ENCODE data around the gene RAB37.

RAB37 gene

GRCh38 chr17:74728702-74729075, 8.4 kb upstream of the RAB37 start:
- Histone ChIP-seq H3K9ac (ENCODE audit: low read depth, low read length) (no peak overlapping the region), H3K9me3 (ENCODE audit: insufficient read depth, low read depth, low read length) (no peaks in the 10 kb centered on the region), H3K4me3 (ENCODE audit: low read length) (no peak overlapping the region), H3K27me3 (ENCODE audit: insufficient read depth, low read length) (no peaks in the 10 kb centered on the region), H3K36me3 (ENCODE audit: insufficient read depth, low read length) (no peaks in the 10 kb centered on the region), H3K27ac (ENCODE audit: low read depth, low read length) (no peak overlapping the region), H3K4me1 (ENCODE audit: insufficient read depth, low read length) (no peaks in the 10 kb centered on the region)
- 85% methylated on average over 3 of the region's 3 CpGs for WGBS

GRCh38 chr17:74729368-74729767, 7.7 kb upstream of the RAB37 start:
- Histone ChIP-seq H3K9me3 (ENCODE audit: insufficient read depth, low read depth, low read length) (no peaks in the 10 kb centered on the region), H3K36me3 (ENCODE audit: insufficient read depth, low read length) (no peaks in the 10 kb centered on the region), H3K9ac (ENCODE audit: low read depth, low read length) (no peak overlapping the region), H3K4me1 (ENCODE audit: insufficient read depth, low read length) (no peaks in the 10 kb centered on the region), H3K27me3 (ENCODE audit: insufficient read depth, low read length) (peaks cover 4% of the 10 kb centered on the region; the same call in 1 of the 2 replicates), H3K4me3 (ENCODE audit: low read length) (no peak overlapping the region), H3K27ac (ENCODE audit: low read depth, low read length) (no peak overlapping the region)
- WGBS: 90% methylated on average over 5 of the region's 5 CpGs

DNA sequence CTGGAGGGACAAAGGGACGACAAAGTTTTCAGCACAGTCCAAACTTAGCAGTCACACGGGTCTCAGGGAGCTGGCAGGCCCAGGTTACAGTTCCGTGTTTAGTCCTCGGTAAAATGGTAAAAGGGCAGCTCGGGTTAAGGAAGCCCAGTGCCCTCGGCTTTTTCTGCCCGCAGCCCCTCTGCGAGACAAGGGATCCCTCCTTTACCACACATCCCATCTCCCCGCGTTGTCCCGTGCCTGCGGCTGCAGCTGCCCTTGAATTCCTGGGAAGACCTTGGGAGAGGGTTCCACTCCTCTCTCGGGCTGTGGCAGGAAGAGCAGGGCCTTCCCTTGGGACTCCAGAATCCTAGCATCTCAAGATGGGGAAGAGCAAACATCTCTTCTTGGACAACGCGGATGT, 7.2 kb upstream of the RAB37 start:
- H3K36me3 ChIP-seq (ENCODE audit: insufficient read depth, low read length): no peaks in the 10 kb centered on the region

DNA sequence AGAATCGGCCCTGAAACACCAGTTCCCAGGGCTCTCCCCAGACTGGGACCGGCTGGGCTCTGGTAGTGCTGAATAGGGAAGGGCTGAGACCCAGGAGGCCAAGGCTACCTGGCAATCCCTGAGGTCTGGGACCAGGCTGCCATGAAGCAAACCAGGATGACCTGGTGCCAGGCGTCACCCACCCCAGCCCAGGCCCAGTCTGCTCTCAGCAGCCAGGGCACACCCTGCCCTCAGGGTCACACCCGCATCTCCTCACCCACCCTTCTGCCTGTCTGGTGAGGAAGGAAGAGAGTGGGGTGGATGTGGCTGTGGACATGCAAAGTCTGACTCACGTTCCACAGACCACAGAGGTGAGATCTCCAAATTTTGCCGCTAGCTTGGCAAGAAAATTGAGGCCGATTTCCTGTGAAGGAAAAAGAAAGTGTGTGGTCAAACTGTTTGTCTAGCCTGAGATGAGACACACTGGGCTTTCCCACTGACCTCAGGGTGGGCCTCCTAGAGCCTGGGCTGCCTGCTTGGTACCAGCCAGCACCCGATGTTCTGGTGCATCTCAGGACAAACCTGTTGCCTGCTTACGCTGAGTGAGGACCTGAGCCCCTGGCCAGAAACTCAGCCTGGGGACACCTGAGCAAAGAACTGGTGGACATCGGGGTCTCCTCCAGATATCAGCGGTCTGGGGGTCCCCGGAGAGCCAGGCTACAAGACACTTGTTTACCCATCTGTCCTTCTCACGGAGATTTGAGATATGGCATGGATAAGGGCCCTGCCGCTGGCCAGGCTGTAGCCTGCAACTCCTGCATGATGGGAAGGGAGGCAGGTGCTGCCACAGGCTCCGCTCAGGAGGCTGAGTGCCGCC, 6.3 kb upstream of the RAB37 start:
- no peaks in the 10 kb centered on the region for H3K9me3 ChIP-seq (ENCODE audit: insufficient read depth, low read depth, low read length)
- H3K27ac ChIP-seq (ENCODE audit: low read depth, low read length): no peak overlapping the region
- WGBS: 93% methylated on average over 15 of the region's 16 CpGs
- H3K4me3 ChIP-seq (ENCODE audit: low read length): no peak overlapping the region
- no peaks in the 10 kb centered on the region for H3K36me3 ChIP-seq (ENCODE audit: insufficient read depth, low read length)
- no peak overlapping the region for H3K9ac ChIP-seq (ENCODE audit: low read depth, low read length)
- no peaks in the 10 kb centered on the region for H3K4me1 ChIP-seq (ENCODE audit: insufficient read depth, low read length)
- H3K27me3 ChIP-seq (ENCODE audit: insufficient read depth, low read length): peaks cover 12% of the 10 kb centered on the region

More for the DNA sequence above, 7.2 kb upstream of the RAB37 start:
- Histone ChIP-seq H3K9ac (ENCODE audit: low read depth, low read length) (no peak overlapping the region), H3K27me3 (ENCODE audit: insufficient read depth, low read length) (peaks cover 4% of the 10 kb centered on the region; the same call in 1 of the 2 replicates), H3K27ac (ENCODE audit: low read depth, low read length) (no peak overlapping the region), H3K4me3 (ENCODE audit: low read length) (no peak overlapping the region), H3K9me3 (ENCODE audit: insufficient read depth, low read depth, low read length) (no peaks in the 10 kb centered on the region), H3K4me1 (ENCODE audit: insufficient read depth, low read length) (no peaks in the 10 kb centered on the region)
- 96% methylated on average over 15 of the region's 15 CpGs for WGBS

GRCh38 chr17:74731347-74731605, 5.8 kb upstream of the RAB37 start:
- peaks cover 17% of the 10 kb centered on the region for H3K27me3 ChIP-seq (ENCODE audit: insufficient read depth, low read length)
- H3K27ac ChIP-seq (ENCODE audit: low read depth, low read length): no peak overlapping the region
- no peak overlapping the region for H3K4me3 ChIP-seq (ENCODE audit: low read length)
- WGBS: 88% methylated on average over 4 of the region's 4 CpGs
- no peaks in the 10 kb centered on the region for H3K9me3 ChIP-seq (ENCODE audit: insufficient read depth, low read depth, low read length)
- H3K36me3 ChIP-seq (ENCODE audit: insufficient read depth, low read length): no peaks in the 10 kb centered on the region
- no peak overlapping the region for H3K9ac ChIP-seq (ENCODE audit: low read depth, low read length)
- H3K4me1 ChIP-seq (ENCODE audit: insufficient read depth, low read length): no peaks in the 10 kb centered on the region

- no peaks in the 10 kb centered on the region for H3K9me3 ChIP-seq (ENCODE audit: insufficient read depth, low read depth, low read length)
- no peak overlapping the region for H3K9ac ChIP-seq (ENCODE audit: low read depth, low read length)
- 73% methylated on average over 12 of the region's 12 CpGs for WGBS
- H3K27me3 ChIP-seq (ENCODE audit: insufficient read depth, low read length): peaks cover 26% of the 10 kb centered on the region
- no peaks in the 10 kb centered on the region for H3K36me3 ChIP-seq (ENCODE audit: insufficient read depth, low read length)
- no peak overlapping the region for H3K4me3 ChIP-seq (ENCODE audit: low read length)
- H3K27ac ChIP-seq (ENCODE audit: low read depth, low read length): no peak overlapping the region
- H3K4me1 ChIP-seq (ENCODE audit: insufficient read depth, low read length): no peaks in the 10 kb centered on the region
These were observed 4.8 kb upstream of the RAB37 start for GRCh38 chr17:74732042-74732867.

DNA sequence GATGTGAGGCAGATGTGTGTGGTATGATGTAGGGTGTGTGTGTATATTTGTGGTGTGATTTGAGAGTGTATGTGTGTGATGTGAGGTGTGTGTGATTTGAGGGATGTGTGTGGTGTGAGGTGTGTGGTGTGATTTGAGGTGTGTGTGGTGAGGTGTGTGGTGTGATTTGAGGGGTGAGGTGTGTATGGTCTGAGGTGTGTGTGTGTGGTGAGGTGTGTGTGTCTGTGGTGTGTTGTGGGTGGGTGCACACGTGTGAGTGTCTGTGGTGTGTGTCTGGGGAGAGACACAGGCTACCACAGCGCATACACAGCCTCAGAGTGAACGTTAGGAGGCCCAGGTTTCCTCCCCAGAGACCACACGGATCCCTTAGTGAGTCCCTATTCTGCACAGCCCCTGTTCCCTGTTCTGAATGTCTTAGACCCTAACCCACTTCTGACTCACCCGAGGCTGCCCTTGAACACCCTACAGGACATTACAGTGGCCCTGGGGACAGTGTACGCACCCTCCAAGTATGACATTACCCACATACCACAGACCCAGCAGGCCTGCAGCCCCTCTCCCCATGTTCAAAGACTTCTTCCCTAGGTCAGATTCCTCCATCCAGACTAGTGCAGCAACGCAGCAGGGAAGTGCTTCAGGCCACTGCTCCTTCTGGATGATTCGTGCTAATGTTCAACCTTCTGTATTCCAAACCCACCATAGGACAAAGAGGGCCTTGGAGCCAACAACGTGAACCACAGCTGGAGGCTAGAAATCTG, 3.5 kb upstream of the RAB37 start:
- Histone ChIP-seq H3K9me3 (ENCODE audit: insufficient read depth, low read depth, low read length) (no peaks in the 10 kb centered on the region), H3K27ac (ENCODE audit: low read depth, low read length) (no peak overlapping the region), H3K36me3 (ENCODE audit: insufficient read depth, low read length) (no peaks in the 10 kb centered on the region), H3K9ac (ENCODE audit: low read depth, low read length) (no peak overlapping the region), H3K4me3 (ENCODE audit: low read length) (no peak overlapping the region), H3K4me1 (ENCODE audit: insufficient read depth, low read length) (peaks cover 7% of the 10 kb centered on the region; the same call in 1 of the 2 replicates), H3K27me3 (ENCODE audit: insufficient read depth, low read length) (peaks cover 36% of the 10 kb centered on the region)
- WGBS: 72% methylated on average over 9 of the region's 9 CpGs

DNA sequence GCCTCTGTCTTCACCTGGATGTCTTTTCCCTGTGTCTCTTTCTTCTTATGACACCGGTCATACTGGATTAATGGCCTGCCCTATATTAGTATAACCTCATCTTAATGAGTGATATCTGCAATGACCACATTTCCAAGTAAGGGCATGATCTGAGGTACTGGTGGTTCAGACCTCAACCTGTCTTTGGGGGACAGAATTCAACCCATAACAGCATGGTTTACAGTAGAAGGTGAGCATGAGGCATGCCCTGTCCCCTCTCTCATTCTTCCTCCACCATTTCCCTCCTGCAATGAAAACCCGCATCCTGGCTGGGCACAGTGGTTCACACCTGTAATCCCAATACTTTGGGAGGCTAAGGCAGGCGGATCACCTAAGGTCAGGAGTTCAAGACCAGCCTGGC, 2.8 kb upstream of the RAB37 start:
- Histone ChIP-seq H3K4me3 (ENCODE audit: low read length) (no peak overlapping the region), H3K4me1 (ENCODE audit: insufficient read depth, low read length) (peaks cover 7% of the 10 kb centered on the region; the same call in 1 of the 2 replicates), H3K36me3 (ENCODE audit: insufficient read depth, low read length) (no peaks in the 10 kb centered on the region), H3K27ac (ENCODE audit: low read depth, low read length) (no peak overlapping the region), H3K9ac (ENCODE audit: low read depth, low read length) (no peak overlapping the region), H3K27me3 (ENCODE audit: insufficient read depth, low read length) (peaks cover 36% of the 10 kb centered on the region), H3K9me3 (ENCODE audit: insufficient read depth, low read depth, low read length) (no peaks in the 10 kb centered on the region)
- 84% methylated on average over 3 of the region's 3 CpGs for WGBS

DNA sequence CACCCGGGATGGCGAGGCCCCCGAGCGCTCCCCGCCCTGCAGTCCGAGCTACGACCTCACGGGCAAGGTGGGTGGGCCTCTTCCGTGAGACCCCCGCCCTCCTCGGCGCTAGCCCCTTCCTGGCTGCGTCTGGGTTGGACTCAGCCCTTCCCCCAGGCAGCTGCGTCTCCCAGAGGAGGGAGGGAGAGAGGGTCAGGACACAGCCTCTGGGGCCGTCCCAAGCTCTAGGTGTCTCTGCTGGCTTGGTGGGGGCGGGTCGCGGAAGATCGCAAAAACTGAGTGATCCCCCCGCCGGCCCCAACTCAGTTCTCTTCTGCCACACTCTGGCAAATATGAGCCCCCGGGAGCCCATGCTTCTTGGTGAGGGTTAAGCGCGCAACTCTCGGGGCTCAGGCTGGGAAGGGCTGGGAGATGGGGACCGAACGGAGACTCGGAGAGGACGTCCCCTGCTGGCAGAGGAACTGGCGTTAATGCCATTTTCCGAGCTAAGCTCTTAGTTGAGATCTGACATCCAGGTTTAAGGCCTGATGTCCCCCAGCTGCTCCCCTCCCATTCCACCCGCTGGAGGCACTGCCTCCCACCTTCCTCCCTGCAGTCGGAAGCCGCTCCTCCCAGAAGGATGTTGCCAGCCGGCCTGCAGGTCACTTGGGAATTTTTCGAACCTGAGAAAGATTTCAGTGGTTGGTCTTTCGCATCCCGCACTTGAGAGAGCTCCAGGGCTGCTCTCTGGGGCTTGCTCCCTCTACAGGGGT, 419 bp downstream of the RAB37 start:
- Histone ChIP-seq H3K4me1 (ENCODE audit: insufficient read depth, low read length) (peaks cover 13% of the 10 kb centered on the region; the same call in 1 of the 2 replicates), H3K36me3 (ENCODE audit: insufficient read depth, low read length) (no peaks in the 10 kb centered on the region), H3K4me3 (ENCODE audit: low read length) (peak overlapping the region; percentile 70), H3K27ac (ENCODE audit: low read depth, low read length) (no peak overlapping the region; the same call in 1 of the 2 replicates), H3K9me3 (ENCODE audit: insufficient read depth, low read depth, low read length) (no peaks in the 10 kb centered on the region), H3K9ac (ENCODE audit: low read depth, low read length) (no peak overlapping the region), H3K27me3 (ENCODE audit: insufficient read depth, low read length) (peaks cover 36% of the 10 kb centered on the region)
- 2% methylated on average over 38 of the region's 38 CpGs for WGBS

DNA sequence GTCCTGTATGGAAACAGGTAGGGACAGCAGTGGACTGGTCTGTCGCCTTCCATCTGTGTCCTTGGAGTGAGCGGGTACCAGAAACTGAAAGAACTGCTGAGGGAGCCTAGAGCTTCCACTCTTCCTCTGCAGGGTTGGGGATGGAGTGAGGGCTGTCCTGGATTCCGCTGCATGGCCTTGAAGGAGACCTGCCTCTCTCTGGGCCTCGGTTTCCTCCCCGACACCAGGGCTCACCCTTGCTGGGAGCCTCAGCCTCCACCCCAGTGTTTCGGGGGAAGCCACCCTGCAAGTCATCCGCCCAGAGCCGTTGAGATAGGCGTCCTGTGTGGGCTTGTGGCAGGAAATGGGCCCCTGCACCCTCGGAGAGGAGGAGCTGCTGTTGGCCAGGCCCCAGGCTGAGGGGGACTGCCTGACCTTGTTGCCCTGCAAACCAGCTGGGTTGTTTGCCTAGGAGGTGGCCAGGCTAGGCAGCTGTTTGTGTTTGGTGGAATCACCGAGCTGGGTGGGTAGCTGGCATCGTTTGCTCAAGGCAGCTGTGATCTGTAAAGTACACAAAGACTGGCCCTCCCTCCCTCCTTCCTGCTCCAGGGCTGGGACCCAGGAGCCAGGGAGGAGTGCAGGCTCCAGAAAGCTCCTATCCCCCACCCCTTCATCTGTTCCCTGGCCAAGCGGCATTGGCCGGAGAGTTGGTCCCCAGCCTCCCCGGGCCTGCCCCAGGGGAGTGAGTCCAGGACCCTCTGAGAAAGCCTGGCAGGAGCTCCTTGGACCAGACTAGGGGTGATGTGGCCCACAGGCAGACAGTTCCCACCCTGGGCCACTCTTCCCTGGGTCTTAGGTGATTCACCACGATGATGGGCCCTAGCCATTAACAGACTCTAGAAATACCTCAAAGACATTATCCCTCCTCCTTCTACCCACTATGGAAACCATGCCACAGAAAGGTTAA, 1.3 kb downstream of the RAB37 start:
- WGBS: 71% methylated on average over 16 of the region's 16 CpGs
- Histone ChIP-seq H3K4me1 (ENCODE audit: insufficient read depth, low read length) (peaks cover 13% of the 10 kb centered on the region; the same call in 1 of the 2 replicates), H3K9ac (ENCODE audit: low read depth, low read length) (no peak overlapping the region), H3K36me3 (ENCODE audit: insufficient read depth, low read length) (no peaks in the 10 kb centered on the region), H3K4me3 (ENCODE audit: low read length) (peak overlapping the region; percentile 70), H3K27me3 (ENCODE audit: insufficient read depth, low read length) (peaks cover 36% of the 10 kb centered on the region), H3K27ac (ENCODE audit: low read depth, low read length) (no peak overlapping the region), H3K9me3 (ENCODE audit: insufficient read depth, low read depth, low read length) (no peaks in the 10 kb centered on the region)

Measured in HUES64 (cell line).